GM19193 (cell line): ENCODE measurements around the gene CYP2F1.

ENCODE experiments used
- POLR2A ChIP-seq: IDR thresholded peaks from 4 replicates; pipeline ENCODE4 v1.6.1; 2011; ENCODE audit not compliant: insufficient read depth, insufficient read length; ENCODE audit errors: extremely low read depth

Gene CYP2F1

DNA sequence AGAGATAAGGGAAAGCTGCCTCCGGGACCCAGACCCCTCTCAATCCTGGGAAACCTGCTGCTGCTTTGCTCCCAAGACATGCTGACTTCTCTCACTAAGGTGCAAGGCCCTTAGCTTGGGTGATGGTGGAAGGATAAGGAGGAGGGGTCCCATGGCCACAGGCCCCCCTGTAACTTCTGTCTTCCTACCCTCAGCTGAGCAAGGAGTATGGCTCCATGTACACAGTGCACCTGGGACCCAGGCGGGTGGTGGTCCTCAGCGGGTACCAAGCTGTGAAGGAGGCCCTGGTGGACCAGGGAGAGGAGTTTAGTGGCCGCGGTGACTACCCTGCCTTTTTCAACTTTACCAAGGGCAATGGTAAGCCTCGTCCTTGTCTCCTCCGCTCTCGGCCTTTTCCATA lies 2.0 kb downstream of the CYP2F1 start:
- TF ChIP-seq POLR2A = no peak

DNA sequence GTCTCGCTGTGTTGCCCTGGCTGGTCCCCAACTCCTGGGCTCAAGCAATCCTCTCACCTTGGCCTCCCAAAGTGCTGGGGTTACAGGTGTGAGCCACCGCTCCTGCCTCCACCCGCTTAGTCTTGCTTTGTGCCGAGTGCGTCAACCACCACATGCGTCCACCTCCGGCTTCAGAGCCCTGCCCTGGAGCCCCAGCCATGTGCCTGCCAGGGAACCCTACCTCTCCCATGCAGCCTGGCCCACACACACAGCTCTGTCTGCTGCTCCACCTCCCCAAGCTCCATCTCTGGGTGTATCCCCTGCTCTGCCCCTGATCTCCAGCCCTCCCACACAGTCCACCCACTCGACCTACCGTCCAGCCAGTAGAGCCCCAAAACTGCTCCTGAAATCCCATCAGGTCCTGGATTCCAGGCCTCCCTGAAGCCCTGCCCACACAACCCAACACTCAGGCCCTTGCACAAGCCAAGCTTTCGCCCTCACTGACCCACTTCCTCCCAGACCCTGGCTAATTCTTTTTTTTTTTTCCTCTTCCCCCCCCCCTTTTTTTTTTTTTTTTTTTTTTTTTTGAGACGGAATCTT lies 9.6 kb downstream of the CYP2F1 start:
- TF ChIP-seq POLR2A = no peak

DNA sequence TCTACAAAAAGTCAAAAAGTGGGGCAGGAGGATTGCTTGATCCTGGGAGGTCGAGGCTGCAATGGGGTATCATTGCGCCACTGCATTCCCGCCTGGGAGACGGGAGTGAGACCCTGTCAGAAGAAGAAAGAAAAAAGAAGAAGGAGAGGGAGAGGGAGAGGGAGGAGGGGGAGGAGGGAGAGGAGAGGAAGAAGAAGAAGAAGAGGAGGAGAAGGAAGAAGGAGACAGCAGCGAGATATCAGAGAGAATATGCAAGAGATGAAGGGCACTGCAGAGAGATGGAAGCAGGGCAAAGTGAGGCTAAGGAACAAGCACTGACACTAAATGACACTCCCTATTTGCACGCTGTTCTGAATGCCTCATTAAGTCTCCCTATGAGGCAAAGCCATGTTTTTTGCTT lies 14.5 kb downstream of the CYP2F1 start:
- no peak for TF ChIP-seq POLR2A

DNA sequence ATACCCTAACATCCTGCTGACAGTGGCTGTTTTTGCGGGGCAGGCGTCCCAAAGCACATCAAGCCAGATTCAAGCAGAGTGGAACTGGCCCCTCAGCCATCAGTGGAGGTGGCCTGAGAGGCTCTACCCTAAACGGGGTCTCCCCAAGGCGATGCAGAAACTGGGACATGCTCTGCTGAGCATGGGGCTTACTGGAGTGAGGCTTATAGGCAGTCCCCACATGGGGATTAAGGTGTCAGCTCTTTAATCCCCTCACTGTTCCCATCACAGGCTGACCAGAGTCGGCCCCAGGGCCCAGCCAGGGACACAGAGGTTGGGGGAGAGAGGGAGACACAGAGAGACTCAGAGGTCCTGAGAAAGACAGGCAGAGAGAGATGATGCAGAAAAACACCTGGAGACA lies 17.0 kb downstream of the CYP2F1 start:
- TF ChIP-seq POLR2A = no peak

DNA sequence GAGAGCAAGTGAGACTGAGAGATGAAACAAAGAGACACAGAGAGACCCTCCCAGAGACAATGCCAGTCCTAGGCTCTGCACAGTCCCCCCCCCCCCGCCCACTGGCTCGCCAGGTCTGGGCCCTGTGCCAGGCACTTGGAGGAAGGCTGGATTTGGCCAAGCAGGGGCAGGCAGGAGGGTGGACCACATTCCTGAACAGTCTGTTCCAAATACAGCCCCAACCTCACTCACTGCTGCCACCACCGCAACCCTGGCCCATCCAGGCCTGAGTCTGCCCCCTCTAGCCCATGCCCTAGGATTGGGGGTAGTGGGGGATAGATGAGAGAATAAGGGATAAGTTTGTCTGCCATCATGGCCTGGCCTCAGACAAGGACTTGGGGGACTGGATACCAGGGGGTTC lies 19.0 kb downstream of the CYP2F1 start:
- TF ChIP-seq POLR2A = no peak

DNA sequence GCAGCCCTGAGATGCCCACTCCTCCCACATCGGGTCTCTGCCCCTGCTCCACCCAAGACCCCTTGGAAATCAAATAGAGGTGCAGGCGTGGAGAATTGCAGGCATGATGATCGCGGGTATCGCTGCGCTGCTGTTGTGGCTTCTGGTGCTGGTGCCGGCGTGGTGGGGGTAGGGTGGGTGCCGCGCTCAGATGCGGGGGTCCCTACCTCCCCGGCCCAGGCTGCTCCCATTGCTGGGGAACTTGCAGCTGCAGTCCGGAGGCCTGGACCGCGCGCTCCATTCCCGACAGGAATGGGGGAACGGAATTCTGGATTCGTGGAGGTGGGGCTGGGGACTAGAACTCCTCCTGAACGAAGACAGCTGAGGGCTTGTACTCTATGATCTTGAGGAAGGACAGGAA lies 20.4 kb downstream of the CYP2F1 start:
- no peak for TF ChIP-seq POLR2A

DNA sequence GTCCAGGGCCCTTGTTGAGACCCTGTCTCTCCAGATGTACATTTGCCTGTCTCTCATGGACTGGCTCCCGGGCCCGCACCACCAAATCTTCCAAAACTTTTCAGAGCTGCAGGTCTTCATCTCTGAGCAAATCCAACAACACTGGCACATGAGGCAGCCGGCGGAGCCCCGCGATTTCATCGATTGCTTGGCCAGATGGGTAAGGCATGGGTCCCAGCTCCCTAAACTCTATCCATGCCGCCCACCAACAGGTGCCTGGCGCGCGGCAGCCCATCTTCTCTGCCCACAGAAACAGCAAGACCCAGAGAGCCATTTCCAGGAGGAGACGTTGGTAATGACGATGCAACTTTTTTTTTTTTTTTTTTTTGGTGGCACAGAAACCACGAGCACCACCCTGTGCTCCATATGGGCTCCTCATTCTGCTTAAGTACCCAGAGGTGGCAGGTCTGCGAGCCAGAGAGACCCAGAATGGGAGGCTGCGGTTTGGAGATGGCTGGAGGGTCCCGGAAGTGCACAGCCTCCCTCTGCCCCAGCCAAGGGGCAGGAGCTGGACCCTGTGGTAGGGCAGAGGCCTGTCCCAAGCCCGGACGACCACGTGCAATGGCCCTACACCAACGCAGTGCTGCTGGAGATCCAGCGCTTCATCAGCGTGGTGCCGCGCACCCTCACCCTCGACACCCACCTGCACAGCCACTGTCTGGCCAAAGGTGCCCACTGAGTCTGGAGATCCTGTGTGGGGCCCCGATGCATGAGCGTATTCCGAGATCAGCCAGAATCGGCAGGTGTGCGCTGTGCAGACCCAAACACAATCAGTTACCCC lies 22.6 kb downstream of the CYP2F1 start:
- no peak for TF ChIP-seq POLR2A

DNA sequence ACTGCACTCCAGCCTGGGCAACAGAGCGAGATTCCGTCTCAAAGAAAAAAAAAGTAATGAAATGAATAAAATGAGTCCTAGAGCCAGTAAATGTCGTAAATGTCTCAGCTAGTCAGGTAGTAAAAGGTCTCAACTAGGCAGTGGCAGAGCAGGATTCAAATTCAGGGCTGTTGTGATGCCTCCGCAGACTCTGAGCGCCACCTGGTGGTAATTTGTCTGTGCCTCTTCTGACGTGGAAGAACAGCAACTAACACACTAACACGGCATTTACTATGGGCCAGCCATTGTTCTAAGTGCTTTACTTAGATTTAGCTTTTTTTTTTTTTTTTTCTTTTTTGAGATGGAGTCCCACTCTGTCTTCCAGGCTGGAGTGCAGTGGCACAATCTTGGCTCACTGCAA lies 30.2 kb downstream of the CYP2F1 start:
- no peak for TF ChIP-seq POLR2A

DNA sequence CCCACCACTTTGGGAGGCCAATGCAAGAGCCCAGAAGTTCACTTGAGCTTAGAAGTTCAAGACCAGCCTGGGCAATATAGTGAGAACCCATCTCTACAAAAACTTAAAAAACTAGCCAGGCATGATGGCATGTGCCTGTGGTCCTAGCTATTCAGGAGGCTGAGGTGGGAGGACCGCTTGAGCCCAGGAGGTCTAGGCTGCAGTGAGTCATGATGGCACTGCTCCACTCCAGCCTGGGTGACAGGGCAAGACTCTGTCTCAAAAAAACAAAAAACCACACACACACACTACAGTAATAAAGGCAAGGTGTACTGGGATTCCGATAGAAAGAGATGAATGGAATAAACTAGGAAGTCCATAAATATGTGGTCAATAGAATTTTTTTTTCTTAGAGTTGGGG lies 35.6 kb downstream of the CYP2F1 start:
- TF ChIP-seq POLR2A = no peak

DNA sequence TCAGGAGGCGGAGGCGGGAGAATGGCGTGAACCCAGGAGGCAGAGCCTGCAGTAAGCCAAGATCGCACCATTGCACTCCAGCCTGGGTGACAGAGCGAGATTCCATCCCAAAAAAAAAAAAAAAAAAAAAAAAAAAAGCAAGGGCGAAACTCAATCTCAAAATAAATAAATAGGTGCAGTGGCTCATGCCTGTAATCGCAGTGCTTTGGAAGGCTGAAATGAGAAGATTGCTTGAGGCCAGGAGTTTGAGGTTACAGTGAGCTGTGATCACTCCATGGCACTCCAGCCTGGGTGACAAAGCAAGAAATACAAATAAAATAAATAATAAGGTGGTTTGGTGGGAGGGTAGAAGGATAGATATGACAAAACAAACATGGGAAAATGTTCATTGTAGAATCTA lies 39.8 kb downstream of the CYP2F1 start:
- no peak for TF ChIP-seq POLR2A

DNA sequence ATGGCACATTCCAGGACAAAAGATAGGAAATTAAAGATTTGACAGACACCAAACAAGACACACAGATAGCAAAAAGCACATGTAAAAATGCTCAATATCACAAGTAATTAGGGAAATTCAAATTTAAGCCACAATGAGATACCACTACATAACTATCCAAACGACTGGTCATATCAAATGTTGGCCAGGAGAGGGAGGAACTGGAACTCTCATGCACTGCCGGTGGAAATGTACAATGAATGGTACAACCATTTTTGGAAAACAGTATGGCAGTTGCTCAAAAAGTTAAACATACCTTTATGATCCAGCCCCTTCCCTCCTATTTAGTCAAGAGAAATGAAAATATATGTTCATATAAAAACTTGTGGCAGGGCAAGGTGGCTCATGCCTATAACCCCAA lies 42.0 kb downstream of the CYP2F1 start:
- TF ChIP-seq POLR2A = no peak

DNA sequence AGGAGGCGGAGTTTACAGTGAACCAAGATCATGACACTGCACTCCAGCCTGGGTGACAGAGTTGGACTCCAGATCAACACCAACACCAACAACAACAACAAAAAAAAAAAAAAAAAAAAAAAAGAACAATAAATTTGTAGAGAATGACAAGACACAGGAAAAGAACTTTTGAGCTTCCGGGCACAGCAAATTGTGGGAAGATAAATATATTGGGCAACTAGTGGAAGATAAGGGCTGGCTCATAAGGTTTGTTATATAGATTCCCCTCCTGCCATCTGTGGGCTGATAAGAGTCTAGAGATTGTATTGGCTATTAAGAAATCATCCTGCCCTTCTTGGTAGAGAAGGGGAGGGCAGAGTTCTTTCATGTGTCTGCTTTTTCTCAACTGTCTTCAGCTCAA lies 45.6 kb downstream of the CYP2F1 start:
- no peak for TF ChIP-seq POLR2A

DNA sequence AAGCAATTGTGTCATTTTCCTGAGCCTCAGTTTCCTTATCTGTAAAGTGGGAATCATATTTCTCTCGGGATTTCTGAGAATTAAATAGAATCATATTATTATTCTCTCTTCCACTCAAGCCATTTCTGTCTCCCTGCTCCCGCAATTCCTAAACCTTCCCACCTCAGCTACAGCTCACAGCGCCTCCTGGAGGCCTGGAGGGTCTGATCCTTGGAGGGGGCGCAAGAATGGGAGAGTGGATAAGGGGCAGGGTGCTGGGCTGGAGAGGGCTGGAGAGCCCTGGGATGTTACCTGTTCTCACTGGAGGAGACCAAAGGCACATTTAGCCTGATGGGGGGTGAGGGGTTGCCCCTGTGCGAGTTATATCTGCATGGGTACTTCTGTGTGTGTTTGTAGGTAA lies 47.7 kb downstream of the CYP2F1 start:
- TF ChIP-seq POLR2A = no peak

DNA sequence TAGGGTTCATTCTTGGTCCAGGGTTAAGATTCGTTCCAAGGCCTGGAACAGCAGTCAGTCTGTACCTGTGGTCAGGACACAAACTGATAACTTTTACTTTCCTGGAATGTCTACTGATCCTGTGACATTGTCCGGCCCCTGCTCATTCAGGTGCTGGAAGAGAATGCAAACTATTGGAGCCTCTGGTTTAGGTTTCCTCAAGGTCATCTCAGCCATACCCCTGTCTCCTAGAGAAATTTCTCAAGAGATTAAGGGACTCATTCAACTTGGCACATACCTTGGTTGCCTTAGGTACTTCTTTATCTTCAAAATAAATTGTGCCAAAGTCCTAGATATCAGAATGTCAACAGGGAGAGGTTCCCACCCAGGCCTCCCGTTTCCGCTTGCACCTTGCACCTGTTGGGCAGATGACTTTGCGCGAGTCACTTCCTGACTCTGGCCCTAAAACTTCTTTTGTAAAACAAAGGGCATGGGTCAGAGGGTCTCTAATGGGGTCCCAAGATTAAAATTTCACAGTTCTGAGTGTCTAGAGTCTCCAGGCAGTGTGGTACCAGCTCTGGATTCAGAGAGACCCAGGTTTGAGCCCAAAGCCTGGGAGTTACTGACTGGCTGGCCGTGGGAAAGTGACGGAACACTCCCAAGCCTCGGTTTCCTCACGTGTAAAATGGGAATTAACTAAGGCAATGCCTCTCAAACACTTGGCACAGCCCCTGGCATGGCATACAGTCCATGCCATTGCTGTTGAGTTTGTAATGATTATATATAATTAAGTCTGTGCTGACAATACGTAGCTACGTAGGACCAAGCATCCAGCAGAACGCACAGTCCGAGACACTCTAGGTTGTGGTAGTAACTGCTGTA lies 52.9 kb downstream of the CYP2F1 start:
- no peak for TF ChIP-seq POLR2A

DNA sequence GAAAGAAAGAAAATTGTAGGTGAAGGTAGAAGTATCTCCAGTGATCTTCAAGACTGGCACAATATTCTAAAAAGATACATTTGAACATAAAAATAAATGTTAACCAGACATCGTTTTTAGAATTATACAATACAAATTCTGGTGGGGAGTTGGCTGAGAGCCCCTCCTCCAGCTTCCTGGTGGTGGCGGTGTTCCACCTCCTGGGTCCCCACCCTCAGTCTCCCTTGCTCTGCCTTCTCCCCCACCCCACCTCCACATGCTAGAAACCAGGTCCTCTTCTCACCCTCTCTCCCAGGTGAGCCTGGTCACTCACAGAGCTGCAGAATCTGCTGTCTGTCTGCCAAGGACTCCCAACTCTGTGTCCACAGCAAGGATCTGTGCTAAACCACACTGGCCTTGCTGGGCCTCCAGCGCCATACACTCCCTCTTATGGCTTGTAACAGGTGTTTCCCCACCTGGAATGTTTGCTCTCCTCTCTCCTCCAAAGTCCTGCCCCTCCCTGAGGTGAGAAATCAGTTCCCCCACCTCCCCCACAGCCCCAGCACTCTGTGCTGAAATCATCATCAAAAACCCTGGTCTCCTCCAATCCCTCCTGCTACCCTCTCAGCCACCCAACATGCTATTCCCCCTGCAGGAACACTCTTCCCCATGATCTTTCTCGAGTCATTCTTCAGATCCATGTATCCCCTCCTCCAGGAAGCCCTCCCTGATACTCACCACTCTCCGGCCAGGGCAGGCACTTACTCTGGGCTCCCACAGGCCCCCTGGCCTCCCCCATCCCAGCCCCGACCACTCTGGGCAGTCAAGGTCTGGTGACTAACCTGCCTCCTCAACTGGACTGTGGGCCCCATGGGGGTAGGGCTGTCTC lies 58.3 kb downstream of the CYP2F1 start:
- no peak for TF ChIP-seq POLR2A

DNA sequence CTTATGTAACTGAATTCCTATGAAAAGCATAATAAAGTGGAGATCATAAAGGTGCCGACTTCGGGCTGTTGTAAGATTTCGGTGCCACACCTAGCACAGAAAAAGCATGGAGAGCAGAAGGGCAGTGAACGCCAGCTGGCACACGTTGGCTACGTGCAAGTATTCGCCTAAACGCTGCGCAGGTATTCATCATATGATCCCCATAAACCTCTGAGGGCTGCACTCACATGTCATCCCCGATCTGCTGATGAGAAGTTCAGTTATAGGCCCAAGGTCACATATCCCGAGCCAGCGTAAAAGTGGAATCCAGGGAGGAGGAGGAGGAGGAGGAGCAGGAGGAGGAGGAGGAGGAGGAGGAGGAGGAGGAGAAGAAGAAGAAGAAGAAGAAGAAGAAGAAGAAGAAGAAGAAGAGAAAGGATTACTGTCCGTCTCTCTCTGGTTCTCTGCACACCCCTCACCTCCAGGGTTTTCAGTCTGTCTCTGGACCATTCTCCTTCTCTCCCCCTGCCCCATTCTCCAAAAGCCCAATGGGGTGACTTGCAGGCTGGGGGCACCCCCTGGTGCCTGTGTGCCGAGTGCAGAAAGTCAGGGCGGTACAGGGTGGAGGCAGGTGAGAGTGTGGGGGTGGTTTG lies 60.2 kb downstream of the CYP2F1 start:
- no peak for TF ChIP-seq POLR2A
